Panc1 (cell line): ENCODE measurements around the gene TBC1D22A.

Source experiments
- CTCF ChIP-seq: fragments of 450-650 bp; IDR thresholded peaks from 2 replicates; pipeline ENCODE4 v1.5.1; 2017; ENCODE audit warnings: mild to moderate bottlenecking
- POLR2AphosphoS5 ChIP-seq: IDR thresholded peaks from 2 replicates; pipeline ENCODE4 v1.6.1; 2012; ENCODE audit warnings: mild to moderate bottlenecking, low read depth, low read length, moderate library complexity
- SIN3A ChIP-seq: IDR thresholded peaks from 2 replicates; pipeline ENCODE4 v1.6.1; 2012; ENCODE audit warnings: low read depth, mild to moderate bottlenecking, low read length, moderate library complexity, borderline replicate concordance; ENCODE audit not compliant: insufficient read depth

GRCh38 chr22:46812788-46813187 lies 50.3 kb downstream of the TBC1D22A start:
- no peak for TF ChIP-seq CTCF
- TF ChIP-seq POLR2AphosphoS5: no peak
- no peak for TF ChIP-seq SIN3A
